GM19324 (cell line): ENCODE data around the gene MTHFD2L.
A peak's percentile ranks its signal among the peaks of the same experiment; 100 is the strongest.
"Not testable (repeated sequence)": the region's sequence is repeated elsewhere in the genome, so short reads cannot be mapped to it uniquely, and the experiment has no call there.

Experiments used
- ATAC-seq: cut with Tn5 transposase; IDR thresholded peaks from one replicate; pipeline ENCODE4 v1.9.1; 2021; ENCODE audit warnings: mild to moderate bottlenecking, moderate library complexity; ENCODE audit not compliant: unreplicated experiment, low FRiP score

Gene MTHFD2L

GRCh38 chr4:74132188-74132587 lies 25.7 kb upstream of the MTHFD2L start:
- ATAC-seq: not testable (repeated sequence)

- ATAC-seq: no peak
These were observed 25.0 kb upstream of the MTHFD2L start for GRCh38 chr4:74132944-74133343.

GRCh38 chr4:74133786-74134499 lies 24.0 kb upstream of the MTHFD2L start:
- ATAC-seq: peak; percentile 71

GRCh38 chr4:74134500-74134852 lies 23.4 kb upstream of the MTHFD2L start:
- ATAC-seq: no peak

GRCh38 chr4:74146581-74147129 lies 11.3 kb upstream of the MTHFD2L start:
- ATAC-seq: no peak

- no peak for ATAC-seq
These were observed 9.7 kb upstream of the MTHFD2L start for GRCh38 chr4:74148205-74148604.

- ATAC-seq: no peak
These were observed 5.1 kb upstream of the MTHFD2L start for GRCh38 chr4:74152836-74153235.

- ATAC-seq: no peak
These were observed 1.4 kb upstream of the MTHFD2L start for GRCh38 chr4:74156521-74156920.

- ATAC-seq: no peak
These were observed 764 bp upstream of the MTHFD2L start for GRCh38 chr4:74157154-74157553.

GRCh38 chr4:74158466-74159142 lies 686 bp downstream of the MTHFD2L start:
- no peak for ATAC-seq

GRCh38 chr4:74159143-74159709 lies 1.3 kb downstream of the MTHFD2L start:
- ATAC-seq: no peak

- ATAC-seq: no peak
These were observed 3.9 kb downstream of the MTHFD2L start for GRCh38 chr4:74161666-74162450.

GRCh38 chr4:74166135-74166534 lies 8.2 kb downstream of the MTHFD2L start:
- ATAC-seq: no peak

GRCh38 chr4:74166818-74167217 lies 8.9 kb downstream of the MTHFD2L start:
- no peak for ATAC-seq

- ATAC-seq: no peak
These were observed 9.7 kb downstream of the MTHFD2L start for GRCh38 chr4:74167585-74167984.

- no peak for ATAC-seq
These were observed 10.9 kb downstream of the MTHFD2L start for GRCh38 chr4:74168841-74169240.

- no peak for ATAC-seq
These were observed 15.4 kb downstream of the MTHFD2L start for GRCh38 chr4:74173321-74173720.

GRCh38 chr4:74174421-74174820 lies 16.5 kb downstream of the MTHFD2L start:
- ATAC-seq: no peak

- no peak for ATAC-seq
These were observed 17.0 kb downstream of the MTHFD2L start for GRCh38 chr4:74174941-74175340.

- no peak for ATAC-seq
These were observed 17.5 kb downstream of the MTHFD2L start for GRCh38 chr4:74175379-74175778.

- no peak for ATAC-seq
These were observed 20.9 kb downstream of the MTHFD2L start for GRCh38 chr4:74178798-74179197.
